ENCODE results near the gene MBD5.

DNA sequence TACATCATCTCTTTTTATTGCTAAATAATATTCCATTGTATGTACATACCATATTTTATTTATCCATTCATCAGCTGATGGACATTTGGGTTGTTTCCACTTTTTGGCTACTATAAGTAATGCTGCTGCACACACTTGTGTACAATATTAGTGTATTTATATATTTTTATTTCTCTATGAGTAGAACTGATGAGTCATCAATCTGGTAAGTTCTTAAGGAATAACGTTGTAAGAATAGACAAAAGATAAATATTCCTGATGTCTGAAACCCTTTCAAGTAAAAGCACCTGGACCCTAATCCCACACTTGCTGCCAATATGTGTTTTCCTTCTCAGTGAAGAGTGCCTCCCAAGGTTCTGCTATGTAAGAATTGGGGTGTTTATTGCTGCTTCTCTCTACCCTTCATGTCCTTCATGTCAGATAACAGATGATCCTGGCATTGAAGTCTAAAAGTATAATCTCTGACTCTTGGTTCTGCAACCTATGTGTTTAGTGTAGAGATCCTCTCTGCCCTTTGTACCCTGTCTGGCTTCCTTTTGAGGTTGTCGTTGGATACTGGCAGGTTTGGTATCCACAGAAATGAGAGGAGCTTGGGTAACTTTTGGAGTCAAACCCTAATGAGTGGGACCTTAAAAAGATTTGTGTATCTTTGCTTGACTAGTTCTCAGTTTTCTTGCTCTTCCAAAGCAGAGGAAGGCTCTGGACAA, 330.7 kb downstream of the MBD5 start:
- TF ChIP-seq, protein P1, sequence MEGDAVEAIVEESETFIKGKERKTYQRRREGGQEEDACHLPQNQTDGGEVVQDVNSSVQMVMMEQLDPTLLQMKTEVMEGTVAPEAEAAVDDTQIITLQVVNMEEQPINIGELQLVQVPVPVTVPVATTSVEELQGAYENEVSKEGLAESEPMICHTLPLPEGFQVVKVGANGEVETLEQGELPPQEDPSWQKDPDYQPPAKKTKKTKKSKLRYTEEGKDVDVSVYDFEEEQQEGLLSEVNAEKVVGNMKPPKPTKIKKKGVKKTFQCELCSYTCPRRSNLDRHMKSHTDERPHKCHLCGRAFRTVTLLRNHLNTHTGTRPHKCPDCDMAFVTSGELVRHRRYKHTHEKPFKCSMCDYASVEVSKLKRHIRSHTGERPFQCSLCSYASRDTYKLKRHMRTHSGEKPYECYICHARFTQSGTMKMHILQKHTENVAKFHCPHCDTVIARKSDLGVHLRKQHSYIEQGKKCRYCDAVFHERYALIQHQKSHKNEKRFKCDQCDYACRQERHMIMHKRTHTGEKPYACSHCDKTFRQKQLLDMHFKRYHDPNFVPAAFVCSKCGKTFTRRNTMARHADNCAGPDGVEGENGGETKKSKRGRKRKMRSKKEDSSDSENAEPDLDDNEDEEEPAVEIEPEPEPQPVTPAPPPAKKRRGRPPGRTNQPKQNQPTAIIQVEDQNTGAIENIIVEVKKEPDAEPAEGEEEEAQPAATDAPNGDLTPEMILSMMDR (IDR thresholded peaks at IDR 0.05): no peak
- TF ChIP-seq, protein P2, sequence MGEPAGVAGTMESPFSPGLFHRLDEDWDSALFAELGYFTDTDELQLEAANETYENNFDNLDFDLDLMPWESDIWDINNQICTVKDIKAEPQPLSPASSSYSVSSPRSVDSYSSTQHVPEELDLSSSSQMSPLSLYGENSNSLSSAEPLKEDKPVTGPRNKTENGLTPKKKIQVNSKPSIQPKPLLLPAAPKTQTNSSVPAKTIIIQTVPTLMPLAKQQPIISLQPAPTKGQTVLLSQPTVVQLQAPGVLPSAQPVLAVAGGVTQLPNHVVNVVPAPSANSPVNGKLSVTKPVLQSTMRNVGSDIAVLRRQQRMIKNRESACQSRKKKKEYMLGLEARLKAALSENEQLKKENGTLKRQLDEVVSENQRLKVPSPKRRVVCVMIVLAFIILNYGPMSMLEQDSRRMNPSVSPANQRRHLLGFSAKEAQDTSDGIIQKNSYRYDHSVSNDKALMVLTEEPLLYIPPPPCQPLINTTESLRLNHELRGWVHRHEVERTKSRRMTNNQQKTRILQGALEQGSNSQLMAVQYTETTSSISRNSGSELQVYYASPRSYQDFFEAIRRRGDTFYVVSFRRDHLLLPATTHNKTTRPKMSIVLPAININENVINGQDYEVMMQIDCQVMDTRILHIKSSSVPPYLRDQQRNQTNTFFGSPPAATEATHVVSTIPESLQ (CRISPR knock-in tag; IDR thresholded peaks at IDR 0.05): no peak
- TF ChIP-seq, protein P3, sequence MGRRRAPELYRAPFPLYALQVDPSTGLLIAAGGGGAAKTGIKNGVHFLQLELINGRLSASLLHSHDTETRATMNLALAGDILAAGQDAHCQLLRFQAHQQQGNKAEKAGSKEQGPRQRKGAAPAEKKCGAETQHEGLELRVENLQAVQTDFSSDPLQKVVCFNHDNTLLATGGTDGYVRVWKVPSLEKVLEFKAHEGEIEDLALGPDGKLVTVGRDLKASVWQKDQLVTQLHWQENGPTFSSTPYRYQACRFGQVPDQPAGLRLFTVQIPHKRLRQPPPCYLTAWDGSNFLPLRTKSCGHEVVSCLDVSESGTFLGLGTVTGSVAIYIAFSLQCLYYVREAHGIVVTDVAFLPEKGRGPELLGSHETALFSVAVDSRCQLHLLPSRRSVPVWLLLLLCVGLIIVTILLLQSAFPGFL (CRISPR knock-in tag; IDR thresholded peaks at IDR 0.05; ENCODE audit: borderline replicate concordance): no peak
- TF ChIP-seq JUN (CRISPR knock-in tag; IDR thresholded peaks at IDR 0.05): no peak
- TF ChIP-seq, protein P4, sequence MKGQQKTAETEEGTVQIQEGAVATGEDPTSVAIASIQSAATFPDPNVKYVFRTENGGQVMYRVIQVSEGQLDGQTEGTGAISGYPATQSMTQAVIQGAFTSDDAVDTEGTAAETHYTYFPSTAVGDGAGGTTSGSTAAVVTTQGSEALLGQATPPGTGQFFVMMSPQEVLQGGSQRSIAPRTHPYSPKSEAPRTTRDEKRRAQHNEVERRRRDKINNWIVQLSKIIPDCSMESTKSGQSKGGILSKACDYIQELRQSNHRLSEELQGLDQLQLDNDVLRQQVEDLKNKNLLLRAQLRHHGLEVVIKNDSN (CRISPR knock-in tag; IDR thresholded peaks at IDR 0.05): no peak
